OCI-LY7 (cell line): ENCODE measurements around the gene TGFB1.

ENCODE experiments used
- CTCF ChIP-seq: fragments of 200-600 bp; sonication (generic); conservative IDR thresholded peaks from 2 replicates; pipeline ENCODE4 v1.5.1; 2014; ENCODE audit warnings: mild to moderate bottlenecking, antibody characterized with exemption, low read length, moderate library complexity, mixed read lengths
- EZH2phosphoT487 ChIP-seq: fragments of 200-600 bp; sonication (generic); IDR thresholded peaks from 2 replicates; pipeline ENCODE4 v1.6.1; 2018; ENCODE audit warnings: low read depth, borderline replicate concordance, mild to moderate bottlenecking, mixed run types, antibody characterized with exemption, low read length, moderate library complexity, mixed read lengths

GRCh38 chr19:41323430-41324125 is 30.1 kb downstream of the TGFB1 start:
- TF ChIP-seq CTCF (no peak), EZH2phosphoT487 (no peak)
